Osteocyte (in vitro differentiated cells): ENCODE data around the gene HPSE2. TPM values are rescaled to one million over a fixed set of nuclear protein-coding genes. Genes with fewer than 3 reads are reported as not detected.
A peak's percentile ranks its signal among the peaks of the same experiment; 100 is the strongest.

Experiments used
- DNase-seq: peaks from one replicate; pipeline ENCODE4 v3.0.0; 2021; ENCODE audit warnings: mixed read lengths; ENCODE audit not compliant: unreplicated experiment; ENCODE audit errors: extremely low spot score
- H3K27ac Mint-ChIP-seq: one replicate; pipeline ENCODE4 v1.8.0; 2021; ENCODE audit warnings: mild to moderate bottlenecking, mixed read lengths; ENCODE audit not compliant: unreplicated experiment
- H3K27me3 Mint-ChIP-seq: one replicate; pipeline ENCODE4 v1.8.0; 2021; ENCODE audit warnings: mixed read lengths; ENCODE audit not compliant: unreplicated experiment
- H3K36me3 Mint-ChIP-seq: one replicate; pipeline ENCODE4 v1.8.0; 2021; ENCODE audit warnings: mixed read lengths; ENCODE audit not compliant: unreplicated experiment
- H3K4me1 Mint-ChIP-seq: one replicate; pipeline ENCODE4 v1.8.0; 2021; ENCODE audit warnings: mixed read lengths; ENCODE audit not compliant: unreplicated experiment
- H3K4me3 Mint-ChIP-seq: one replicate; pipeline ENCODE4 v1.8.0; 2021; ENCODE audit warnings: mild to moderate bottlenecking, moderate library complexity, mixed read lengths; ENCODE audit not compliant: unreplicated experiment
- H3K9me3 Mint-ChIP-seq: one replicate; pipeline ENCODE4 v1.8.0; 2021; ENCODE audit warnings: mixed read lengths; ENCODE audit not compliant: unreplicated experiment
- CTCF ChIP-seq: fragments of 200-600 bp; sonication (generic); IDR thresholded peaks from 2 replicates; pipeline ENCODE4 v1.5.0; 2021; ENCODE audit warnings: antibody characterized with exemption, mild to moderate bottlenecking, moderate library complexity
- total RNA-seq: library from RNA; stranded (reverse); gene quantifications from 2 replicates; pipeline ENCODE4 v1.2.1, GENCODE V29; 2021

The HPSE2 gene
- total RNA-seq, 1 donor from 2014 or later, result not detected

- Mint-ChIP-seq H3K9me3 (peaks cover 5% of the 10 kb centered on the region), H3K4me3 (no peak overlapping the region), H3K36me3 (peaks cover 46% of the 10 kb centered on the region), H3K4me1 (no peaks in the 10 kb centered on the region), H3K27ac (no peak overlapping the region), H3K27me3 (no peaks in the 10 kb centered on the region)
- TF ChIP-seq CTCF, result no peak
- DNase-seq, result no peak
Observed at GRCh38 chr10:98432330-98432729, 803.3 kb downstream of the HPSE2 start.

- H3K27ac Mint-ChIP-seq, result no peak overlapping the region
- no peaks in the 10 kb centered on the region for H3K4me1 Mint-ChIP-seq
- no peak overlapping the region for H3K4me3 Mint-ChIP-seq
- no peak for TF ChIP-seq CTCF
- H3K27me3 Mint-ChIP-seq, result no peaks in the 10 kb centered on the region
- peaks cover 5% of the 10 kb centered on the region for H3K9me3 Mint-ChIP-seq
- H3K36me3 Mint-ChIP-seq, result peaks cover 46% of the 10 kb centered on the region
- peak; percentile 78 for DNase-seq
Observed at GRCh38 chr10:98431016-98431415, 804.6 kb downstream of the HPSE2 start.

- peak; percentile 80 for DNase-seq
- H3K27ac Mint-ChIP-seq, result no peak overlapping the region
- TF ChIP-seq CTCF, result no peak
- no peaks in the 10 kb centered on the region for H3K4me1 Mint-ChIP-seq
- peaks cover 44% of the 10 kb centered on the region for H3K36me3 Mint-ChIP-seq
- no peaks in the 10 kb centered on the region for H3K27me3 Mint-ChIP-seq
- no peak overlapping the region for H3K4me3 Mint-ChIP-seq
- peaks cover 5% of the 10 kb centered on the region for H3K9me3 Mint-ChIP-seq
Observed at GRCh38 chr10:98430427-98430826, 805.2 kb downstream of the HPSE2 start.

- Mint-ChIP-seq H3K27ac (no peak overlapping the region), H3K4me1 (no peaks in the 10 kb centered on the region), H3K36me3 (peaks cover 39% of the 10 kb centered on the region), H3K4me3 (no peak overlapping the region), H3K27me3 (no peaks in the 10 kb centered on the region), H3K9me3 (peaks cover 5% of the 10 kb centered on the region)
- peak; percentile 83 for DNase-seq
- TF ChIP-seq CTCF, result no peak
Observed at GRCh38 chr10:98429320-98430072, 806.2 kb downstream of the HPSE2 start.

GRCh38 chr10:98427011-98427515, 808.6 kb downstream of the HPSE2 start:
- peaks cover 18% of the 10 kb centered on the region for H3K36me3 Mint-ChIP-seq
- H3K9me3 Mint-ChIP-seq, result no peaks in the 10 kb centered on the region
- H3K27me3 Mint-ChIP-seq, result no peaks in the 10 kb centered on the region
- peak; percentile 80 for DNase-seq
- TF ChIP-seq CTCF, result no peak
- H3K4me1 Mint-ChIP-seq, result no peaks in the 10 kb centered on the region
- no peak overlapping the region for H3K27ac Mint-ChIP-seq
- H3K4me3 Mint-ChIP-seq, result no peak overlapping the region
